NCI-H774 (cell line): ENCODE data around the gene TCTN3.
A peak's percentile ranks its signal among the peaks of the same experiment; 100 is the strongest.
"Not testable (repeated sequence)": the region's sequence is repeated elsewhere in the genome, so short reads cannot be mapped to it uniquely, and the experiment has no call there.

ENCODE experiments used
- DNase-seq: peaks from one replicate; lab custom pipeline; 2025; lab: John Stamatoyannopoulos, UW

TCTN3 gene, protein sequence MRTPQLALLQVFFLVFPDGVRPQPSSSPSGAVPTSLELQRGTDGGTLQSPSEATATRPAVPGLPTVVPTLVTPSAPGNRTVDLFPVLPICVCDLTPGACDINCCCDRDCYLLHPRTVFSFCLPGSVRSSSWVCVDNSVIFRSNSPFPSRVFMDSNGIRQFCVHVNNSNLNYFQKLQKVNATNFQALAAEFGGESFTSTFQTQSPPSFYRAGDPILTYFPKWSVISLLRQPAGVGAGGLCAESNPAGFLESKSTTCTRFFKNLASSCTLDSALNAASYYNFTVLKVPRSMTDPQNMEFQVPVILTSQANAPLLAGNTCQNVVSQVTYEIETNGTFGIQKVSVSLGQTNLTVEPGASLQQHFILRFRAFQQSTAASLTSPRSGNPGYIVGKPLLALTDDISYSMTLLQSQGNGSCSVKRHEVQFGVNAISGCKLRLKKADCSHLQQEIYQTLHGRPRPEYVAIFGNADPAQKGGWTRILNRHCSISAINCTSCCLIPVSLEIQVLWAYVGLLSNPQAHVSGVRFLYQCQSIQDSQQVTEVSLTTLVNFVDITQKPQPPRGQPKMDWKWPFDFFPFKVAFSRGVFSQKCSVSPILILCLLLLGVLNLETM

DNA sequence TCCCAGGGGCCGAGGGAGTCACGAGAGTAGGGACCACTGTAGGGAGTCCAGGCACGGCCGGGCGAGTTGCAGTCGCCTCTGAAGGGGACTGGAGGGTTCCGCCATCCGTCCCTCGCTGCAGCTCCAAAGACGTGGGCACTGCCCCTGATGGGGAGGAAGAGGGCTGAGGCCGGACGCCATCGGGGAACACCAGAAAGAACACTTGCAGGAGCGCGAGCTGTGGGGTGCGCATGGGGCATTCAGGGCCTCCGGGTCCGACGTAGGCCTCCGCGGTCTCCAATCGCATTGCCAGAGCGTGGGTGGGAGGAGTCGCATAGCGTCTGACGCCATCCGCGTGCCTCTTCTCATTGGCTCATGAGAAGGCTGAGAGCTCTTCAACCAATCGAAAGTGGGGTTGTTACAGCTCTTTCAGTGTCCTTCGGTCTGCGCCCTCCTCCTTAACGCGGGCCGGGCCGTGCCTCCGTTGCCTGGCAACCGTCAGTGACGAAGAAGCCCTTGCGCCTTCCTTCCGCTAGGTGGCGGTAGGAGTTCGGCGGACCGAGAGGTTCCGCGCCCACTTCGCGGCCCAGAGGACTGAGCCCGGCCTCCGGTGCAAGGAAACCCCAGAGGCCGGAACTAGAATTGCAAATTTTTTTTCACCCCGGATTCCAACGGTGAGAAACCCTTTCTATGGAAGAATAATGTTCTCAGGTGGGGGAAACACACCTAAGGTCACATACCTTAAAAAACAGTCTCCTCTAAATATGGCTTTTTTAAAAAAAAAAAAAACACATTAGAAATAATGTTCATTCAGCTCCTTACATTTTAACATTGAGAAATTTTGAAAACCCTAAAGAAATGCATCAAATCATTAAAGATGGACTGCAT lies at the start of gene TCTN3:
TSS of gene TCTN3 (minus strand) at position 260 of the 867 bp plus-strand sequence. CDS start at position 232, 28 bp downstream.
- DNase-seq = peak; percentile 95

DNA sequence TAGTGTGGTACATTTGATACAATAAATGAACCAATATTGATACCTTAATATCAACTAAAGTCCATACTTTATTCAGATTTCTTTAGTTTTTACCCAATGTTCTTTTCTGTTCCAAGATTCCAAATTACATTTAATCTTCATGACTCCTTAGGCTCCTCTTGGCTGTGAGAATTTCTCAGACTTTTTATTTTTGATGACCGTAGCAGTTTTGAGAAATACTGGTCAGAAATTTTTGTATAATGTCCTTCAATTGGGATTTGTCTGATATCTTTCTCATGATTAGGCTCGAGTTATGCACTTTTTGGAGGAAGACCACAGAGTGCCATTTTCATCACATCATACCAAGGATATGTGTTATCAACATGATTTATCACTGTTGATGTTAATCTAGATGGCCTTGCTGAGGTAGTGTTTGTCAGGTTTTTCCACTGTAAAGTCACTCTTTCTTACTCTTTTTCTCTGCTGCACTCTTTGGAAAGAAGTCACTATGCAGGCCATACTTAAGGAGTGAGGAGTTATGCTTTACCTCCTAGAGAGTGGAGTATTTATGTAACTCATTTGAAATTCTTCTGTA lies 49.3 kb upstream of the TCTN3 start:
- no peak for DNase-seq

DNA sequence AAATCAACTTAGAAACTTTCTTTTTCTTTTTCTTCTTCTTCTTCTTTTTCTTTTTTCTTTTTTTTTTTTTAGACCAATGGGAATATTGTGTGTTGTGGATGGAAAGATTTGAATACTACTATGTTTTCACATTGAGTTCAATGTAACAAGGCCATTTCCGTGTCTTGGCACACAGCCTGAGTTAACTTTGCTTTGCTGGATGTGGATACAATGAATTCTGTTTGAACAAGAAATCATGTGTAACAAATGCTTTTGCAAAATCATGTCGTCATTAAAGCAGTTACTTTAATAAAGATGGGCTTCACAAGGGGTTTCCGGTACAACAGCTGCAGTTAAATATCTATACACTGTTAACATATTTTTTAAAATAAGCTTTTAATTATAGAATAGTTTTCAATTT lies 48.8 kb upstream of the TCTN3 start:
- peak; percentile 56 for DNase-seq

DNA sequence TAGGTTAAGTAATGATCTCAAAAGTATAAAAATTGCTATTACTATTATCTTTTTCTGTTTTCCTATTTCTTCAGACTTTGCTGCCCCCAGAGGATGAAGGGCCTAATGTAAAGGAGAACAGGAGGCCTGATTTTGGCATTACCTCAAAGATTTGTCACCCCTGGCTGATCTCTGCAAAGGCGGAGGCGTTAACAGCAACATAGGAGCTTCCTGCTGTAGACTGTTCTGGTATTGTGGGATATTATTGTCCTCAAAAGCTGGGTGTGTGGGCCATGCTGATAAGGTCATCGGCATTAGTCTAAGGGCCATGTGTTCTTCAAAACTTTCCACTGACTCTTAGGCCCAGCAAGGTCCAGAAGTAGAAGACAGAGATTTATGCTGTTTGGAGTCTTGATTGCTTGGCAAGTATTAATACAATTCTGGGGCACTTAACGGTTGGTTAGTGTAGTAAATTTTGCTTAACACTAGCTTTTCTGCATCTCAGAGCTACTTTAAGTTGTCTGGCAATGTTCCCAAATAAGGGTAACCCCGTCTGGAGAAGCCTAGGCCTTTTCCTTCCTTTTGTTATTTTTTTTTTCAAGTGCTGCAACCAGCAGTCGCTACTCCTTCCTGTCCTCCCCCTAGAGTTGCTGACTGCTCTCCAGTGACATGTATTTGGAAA lies 48.2 kb upstream of the TCTN3 start:
- no peak for DNase-seq

DNA sequence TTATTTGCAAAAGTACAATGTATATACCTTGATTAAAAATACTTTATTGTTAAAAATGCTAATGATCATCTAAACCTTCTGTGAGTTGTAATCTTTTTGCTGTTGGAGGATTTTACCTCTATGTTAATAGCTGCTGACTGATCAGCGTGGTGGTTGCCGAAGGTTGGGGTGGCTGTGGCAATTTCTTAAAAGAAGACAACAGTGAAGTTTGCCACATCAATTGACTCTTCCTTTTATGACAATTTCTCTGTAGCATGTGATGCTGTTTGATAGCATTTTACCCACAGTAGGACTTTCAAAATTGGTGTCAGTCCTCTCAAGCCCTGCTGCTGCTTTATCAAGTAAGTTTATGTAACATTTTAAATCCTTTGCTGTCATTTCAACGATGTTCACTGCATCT lies 45.3 kb upstream of the TCTN3 start:
- DNase-seq = no peak

DNA sequence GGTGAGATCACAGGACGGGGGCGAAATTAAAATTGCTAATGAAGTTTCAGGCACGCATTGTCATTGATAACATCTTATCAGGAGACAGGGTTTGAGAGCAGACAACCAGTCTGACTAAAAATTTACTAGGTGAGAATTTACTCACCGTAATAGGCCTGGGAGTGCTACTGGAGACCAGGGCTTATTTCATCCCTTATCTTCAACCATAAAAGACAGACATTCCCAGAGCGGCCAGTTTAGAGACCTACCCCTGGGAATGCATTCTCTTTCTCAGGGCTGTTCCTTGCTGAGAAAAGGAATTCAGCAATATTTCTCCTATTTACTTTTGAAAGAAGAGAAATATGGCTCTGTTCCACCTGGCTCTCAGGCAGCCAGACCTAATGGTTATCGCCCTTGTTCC lies 39.2 kb upstream of the TCTN3 start:
- DNase-seq = not testable (repeated sequence)

DNA sequence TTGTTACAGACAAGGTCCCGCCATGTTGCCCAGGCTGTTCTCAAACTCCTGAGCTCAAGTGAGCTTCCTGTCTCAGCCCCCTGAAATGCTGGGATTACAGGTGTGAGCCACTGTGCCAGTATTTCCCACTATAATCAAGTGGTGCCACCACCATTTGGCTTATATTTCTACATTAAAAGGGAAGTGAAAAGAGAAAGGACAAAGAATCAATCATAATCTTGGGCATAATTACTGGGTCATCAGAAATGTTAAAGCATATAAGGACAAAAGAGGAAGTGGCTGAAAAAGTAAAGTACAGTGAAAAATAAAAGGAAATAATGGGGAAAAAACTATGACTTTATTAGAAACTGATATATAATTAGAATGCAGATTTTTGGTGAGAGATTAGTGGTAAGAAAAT lies 36.5 kb upstream of the TCTN3 start:
- DNase-seq = no peak

DNA sequence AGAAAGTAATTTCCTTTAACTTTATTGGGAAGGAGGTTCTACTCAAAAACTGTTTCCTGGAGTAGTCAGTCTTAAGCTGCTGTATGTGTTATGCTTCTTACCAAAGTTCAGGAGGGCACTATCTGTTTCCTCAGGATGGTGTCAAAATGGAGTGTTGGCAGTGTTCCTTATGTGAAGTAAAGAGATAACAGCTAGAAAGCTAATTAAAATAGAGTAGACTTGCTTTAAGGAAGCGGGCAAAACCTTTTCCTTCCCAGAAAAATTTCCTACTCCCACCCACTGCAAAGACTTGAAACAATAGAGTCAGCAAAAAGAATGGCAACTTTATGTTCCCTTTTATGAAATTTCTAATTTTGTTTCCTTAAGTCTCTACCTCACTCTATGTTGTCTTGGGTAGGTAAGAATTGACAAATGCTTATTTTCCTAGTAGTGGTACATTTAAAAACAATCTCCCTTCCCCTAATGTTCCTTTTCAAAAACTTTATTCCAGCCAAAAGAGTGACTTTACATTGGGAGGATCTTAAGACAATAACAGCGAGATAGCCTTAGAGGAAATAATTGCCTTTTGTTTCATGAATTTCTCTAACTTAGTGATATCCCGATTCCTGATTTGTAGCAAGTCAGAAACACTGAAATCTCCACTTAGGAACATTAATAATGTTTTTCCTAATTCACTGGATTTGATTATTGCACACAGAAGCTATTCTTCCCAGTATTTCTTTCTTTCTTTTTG lies 35.8 kb upstream of the TCTN3 start:
- no peak for DNase-seq

DNA sequence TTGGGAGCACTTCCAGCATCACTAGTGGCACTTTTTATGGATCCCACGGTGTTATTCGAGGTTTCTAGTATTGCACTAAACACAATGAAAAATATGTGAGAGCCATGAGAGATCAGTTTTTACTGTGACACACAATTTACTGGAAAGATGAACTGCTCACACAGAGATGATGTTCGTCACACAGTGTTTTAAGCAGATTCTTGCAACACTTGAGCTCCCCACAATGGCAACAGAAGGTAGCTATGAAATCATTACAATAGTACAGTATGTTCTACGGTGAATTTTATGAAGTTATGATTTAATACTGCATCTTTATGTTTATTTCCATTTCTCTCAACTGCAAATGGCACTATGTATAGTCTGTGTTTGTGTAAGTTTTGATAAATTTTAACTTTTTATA lies 34.8 kb upstream of the TCTN3 start:
- DNase-seq = no peak

DNA sequence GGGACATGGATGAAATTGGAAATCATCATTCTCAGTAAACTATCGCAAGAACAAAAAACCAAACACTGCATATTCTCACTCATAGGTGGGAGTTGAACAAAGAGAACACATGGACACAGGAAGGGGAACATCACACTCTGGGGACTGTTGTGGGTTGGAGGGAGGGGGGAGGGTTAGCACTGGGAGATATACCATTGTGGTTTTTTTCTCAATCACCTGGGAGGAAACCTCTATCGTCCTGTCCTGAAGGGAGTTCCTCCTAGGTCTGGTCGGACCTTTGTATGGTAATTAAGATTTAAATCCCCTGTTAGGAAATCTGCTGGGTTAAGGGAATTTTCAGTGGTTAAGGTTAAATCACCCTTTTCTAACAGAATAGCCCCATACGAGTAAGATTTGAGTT lies 28.8 kb upstream of the TCTN3 start:
- not testable (repeated sequence) for DNase-seq

DNA sequence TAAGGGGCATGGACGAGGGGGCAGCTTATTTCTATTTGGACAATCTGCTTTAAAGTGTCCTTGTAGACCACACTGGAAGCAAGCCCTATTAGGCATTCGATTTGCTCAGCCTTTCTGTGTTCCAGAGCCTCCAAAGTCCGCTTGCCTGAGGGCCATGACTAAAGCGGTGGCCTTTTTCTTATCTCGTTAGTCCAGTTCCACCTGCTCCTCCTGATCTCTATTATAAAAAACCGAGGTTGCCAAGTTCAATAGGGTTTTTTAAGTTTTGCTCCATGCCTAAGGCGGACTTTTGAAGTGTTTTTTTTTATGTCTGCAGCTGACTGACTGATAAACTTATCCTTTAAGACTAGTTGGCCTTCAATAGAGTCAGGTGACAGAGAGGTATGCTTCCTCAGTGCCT lies 27.0 kb upstream of the TCTN3 start:
- DNase-seq = not testable (repeated sequence)

DNA sequence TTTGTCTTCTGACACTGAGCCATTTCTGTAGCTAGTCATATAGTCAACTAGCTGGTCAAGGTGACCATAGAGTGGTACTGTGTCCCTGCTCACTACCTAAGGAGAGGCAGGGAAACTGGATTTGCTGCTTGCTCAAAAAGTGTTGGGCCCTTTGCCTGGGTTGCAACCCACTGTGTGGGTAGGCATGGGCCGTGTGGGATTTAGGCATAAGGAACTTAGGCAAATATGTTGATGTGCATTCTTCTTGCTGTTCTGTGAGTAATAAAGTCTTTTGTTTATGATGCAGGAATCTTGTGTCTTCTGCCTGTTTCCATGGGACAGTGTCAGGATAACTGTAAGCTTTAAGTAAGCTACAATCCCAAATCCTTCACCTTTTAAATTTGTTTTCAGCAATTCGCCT lies 23.1 kb upstream of the TCTN3 start:
- no peak for DNase-seq

DNA sequence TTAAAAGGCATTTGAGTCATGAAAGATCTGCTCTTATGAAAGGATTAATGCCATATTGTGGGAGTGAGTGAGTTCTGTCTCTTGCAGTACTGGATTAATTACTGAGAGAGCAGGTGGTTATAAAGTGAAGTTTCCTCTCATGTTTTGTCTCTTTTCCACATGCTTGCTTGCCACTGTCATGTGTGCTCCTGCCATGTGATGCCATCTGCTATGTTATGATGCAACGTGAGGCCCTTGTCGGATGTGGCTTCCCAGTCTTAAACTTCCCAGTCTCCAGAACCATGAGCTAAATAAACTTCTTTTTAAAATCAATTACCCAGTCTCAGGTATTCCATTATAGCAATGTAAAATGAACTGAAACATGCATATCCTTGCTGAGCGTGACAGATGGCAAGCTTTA lies 22.7 kb upstream of the TCTN3 start:
- no peak for DNase-seq

DNA sequence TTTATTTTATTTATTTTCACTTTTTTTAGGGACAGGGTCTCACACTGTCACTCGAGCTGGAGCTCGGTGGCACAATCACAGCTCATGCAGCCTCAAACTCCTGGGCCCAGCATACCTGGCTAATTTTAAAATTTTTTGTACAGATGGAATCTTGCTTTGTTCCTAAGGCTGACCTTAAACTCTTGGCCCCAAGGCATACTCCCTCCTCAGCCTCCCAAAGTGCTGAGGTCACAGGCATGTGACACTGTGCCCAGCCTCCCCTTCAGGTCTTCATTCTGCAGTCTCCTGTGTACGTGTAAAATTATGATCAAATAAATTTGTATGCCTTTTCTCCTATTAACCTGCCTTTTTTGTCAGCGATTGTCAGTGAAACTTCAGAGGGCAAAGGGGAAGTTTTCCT lies 17.8 kb upstream of the TCTN3 start:
- no peak for DNase-seq

DNA sequence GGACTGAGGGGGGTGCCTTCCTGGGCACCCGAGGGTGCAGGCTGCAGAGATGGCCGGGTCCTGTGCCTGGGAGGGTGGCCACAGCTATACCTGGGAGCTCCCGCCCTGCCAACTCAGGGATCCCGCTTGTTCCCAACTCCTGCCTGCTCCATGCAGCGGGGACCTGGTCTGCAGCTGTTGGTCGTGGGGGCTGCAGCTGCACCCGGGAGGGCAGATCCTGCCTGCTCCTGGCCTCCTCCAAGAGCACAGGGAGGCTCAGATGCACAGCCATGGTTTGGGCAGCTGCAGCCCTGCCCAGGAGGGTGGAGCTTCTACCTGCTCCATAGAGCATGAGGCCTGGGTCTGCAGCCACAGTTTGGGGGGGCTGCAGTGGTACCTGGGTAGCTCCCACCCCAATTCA lies 13.3 kb upstream of the TCTN3 start:
- DNase-seq = no peak

DNA sequence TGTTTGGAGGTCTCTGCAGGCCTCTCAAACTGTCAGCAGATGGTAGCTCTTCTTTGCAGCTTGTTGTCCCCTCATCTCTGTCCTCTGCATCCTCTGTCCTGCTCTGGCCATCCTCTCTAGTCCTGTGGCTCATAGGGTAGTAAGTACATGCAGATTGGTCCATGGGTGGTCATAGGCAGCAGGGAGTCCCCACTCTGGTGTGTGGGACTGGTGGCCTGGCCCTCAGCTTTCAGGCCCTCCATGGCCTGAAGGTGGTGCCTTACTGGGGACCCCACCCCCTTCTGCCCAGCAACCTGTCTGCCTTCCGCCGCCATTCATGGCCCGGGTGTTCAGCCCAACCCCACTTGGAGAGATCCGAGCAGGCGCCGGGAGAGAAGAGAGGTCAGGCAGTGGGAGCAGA lies 12.8 kb upstream of the TCTN3 start:
- DNase-seq = no peak

DNA sequence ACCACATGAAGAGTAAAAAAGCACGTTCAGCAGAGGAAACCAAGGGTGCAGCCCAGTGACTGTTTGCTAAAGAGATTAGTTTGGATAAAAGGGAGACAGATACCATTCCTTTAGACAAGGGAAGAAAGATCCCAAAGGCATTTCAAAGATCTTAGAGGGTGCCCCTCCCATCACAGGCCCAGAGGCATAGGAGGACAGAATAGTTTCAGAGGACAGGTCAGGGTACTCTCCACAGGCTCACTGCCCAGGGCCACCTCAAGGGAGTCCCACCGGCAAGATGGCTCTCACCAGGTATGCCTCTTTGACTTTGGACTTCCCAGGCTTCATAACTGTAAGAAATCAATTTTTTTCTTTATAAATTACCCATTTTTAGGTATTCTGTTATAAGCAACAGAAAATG lies 4.7 kb upstream of the TCTN3 start:
- no peak for DNase-seq

DNA sequence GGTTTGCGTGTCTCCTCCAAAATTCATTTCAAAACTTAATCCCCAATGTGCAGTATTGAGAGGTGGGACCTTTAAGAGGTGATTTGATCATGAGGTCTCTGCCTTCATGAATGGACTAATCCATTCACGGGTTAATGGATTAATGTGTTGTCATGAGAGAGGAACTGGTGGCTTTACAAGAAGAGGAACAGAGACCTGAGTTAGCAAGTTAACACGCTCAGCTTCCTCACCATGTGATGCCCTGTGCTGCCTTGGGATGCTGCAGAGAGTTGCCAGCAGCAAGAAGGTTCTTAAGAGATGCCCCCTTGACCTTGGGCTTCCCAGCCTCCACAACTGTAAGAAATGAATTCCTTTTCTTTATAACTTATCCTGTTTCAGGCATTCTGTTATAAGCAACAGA lies 3.7 kb upstream of the TCTN3 start:
- DNase-seq = no peak

DNA sequence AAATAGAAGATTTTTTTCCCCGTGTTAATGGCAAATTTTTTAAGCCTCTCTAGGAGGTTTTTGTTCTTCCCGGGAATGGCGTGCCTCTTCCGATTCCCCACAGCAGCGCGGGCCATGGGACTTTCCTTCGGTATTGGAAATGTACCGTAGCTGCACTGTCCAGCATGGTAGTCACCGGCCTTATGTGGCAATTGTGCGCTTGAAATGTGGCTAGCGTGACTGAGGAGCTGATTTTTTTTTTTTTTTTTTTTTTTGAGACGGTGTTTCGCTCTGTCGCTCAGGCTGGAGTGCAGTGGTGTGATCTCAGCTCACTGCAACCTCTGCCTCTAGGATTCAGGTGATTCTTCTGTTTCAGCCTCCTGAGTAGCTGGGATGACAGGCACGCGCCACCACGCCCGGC lies 938 bp upstream of the TCTN3 start:
- DNase-seq = no peak

DNA sequence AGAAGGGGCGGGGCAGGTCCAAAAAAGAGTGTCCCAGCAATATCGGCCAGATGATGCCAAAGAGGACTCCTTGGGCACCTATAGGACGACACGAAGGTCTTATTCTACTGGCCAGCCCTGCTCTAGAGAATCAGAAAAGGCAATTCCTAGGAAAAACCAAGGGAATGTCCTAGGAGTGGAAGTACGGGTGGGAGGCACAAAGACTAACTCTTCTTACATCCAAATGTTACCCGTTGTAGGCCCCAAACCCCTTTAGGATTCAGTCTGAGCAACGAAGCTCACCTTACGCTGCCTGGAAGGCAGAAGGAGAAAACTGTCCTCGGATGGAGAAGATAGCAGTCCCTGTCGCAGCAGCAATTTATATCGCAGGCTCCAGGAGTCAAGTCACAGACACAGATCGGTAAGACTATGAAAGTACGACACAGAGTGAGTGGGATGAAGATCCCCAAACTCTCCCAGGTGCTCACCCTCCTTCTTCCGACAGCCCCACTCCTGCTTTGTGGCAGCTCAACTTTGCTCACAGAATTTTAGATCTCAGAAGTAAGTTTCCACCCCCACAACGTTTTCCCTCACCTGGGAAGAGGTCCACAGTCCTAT lies 558 bp downstream of the TCTN3 start:
- no peak for DNase-seq

DNA sequence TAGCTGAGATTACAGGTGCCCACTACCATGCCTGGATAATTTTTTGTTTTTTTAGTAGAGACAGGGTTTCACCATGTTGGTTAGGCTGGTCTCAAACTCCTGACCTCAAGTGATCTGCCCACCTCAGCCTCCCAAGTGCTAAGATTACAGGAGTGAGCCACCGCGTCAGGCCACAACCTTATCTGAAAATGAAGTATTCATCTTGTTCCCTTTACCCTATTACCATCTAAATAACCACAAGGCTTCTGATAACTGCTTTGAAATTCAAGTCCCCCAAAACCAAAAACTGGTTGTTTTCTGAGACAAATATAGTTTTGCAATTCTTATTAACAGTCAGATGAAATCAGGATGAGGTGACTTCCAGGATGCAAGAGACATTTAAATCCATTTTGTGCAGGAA lies 2.4 kb downstream of the TCTN3 start:
- no peak for DNase-seq
